T-helper 1 cell treated with Interleukin-12 subunit alpha and Interleukin-12 subunit beta and Interleukin-4 antibody, amounts not matched to agents 30 μg/mL and 1 μg/mL, for 36 hours (primary cell): ENCODE results near the gene FASTKD3.
"Not testable (repeated sequence)": the region's sequence is repeated elsewhere in the genome, so short reads cannot be mapped to it uniquely, and the experiment has no call there.

Source experiments
- H3K27ac Mint-ChIP-seq: one replicate; pipeline ENCODE4 v1.8.0; 2021; ENCODE audit warnings: mild to moderate bottlenecking, mixed read lengths
- H3K27me3 Mint-ChIP-seq: one replicate; pipeline ENCODE4 v1.8.0; 2021; ENCODE audit warnings: low read depth, mixed read lengths
- H3K36me3 Mint-ChIP-seq: one replicate; pipeline ENCODE4 v1.8.0; 2021; ENCODE audit warnings: low read depth, mixed read lengths
- H3K4me1 Mint-ChIP-seq: one replicate; pipeline ENCODE4 v1.8.0; 2021; ENCODE audit warnings: low read depth, mixed read lengths
- H3K4me3 Mint-ChIP-seq: one replicate; pipeline ENCODE4 v1.8.0; 2021; ENCODE audit warnings: mild to moderate bottlenecking, moderate library complexity, mixed read lengths
- H3K9me3 Mint-ChIP-seq: one replicate; pipeline ENCODE4 v1.8.0; 2021; ENCODE audit warnings: mixed read lengths

Gene FASTKD3

GRCh38 chr5:7868773-7869473 lies at the start of gene FASTKD3, which contains the start of gene MTRR:
TSS of gene FASTKD3 (minus strand) at chr5:7869031. CDS start at chr5:7868083, 948 bp downstream.
TSS of gene MTRR (plus strand) at chr5:7869148. CDS start at chr5:7870795, 1,647 bp downstream.
- peak within 1 kb of the TSS; percentile 94 for H3K4me3 Mint-ChIP-seq
- peaks cover 58% of the 10 kb centered on the region for H3K4me1 Mint-ChIP-seq
- peaks cover 38% of the 10 kb centered on the region for H3K36me3 Mint-ChIP-seq
- no peaks in the 10 kb centered on the region for H3K27me3 Mint-ChIP-seq
- peak within 1 kb of the TSS; percentile 81 for H3K27ac Mint-ChIP-seq
- no peaks in the 10 kb centered on the region for H3K9me3 Mint-ChIP-seq

GRCh38 chr5:7917130-7918123 lies 48.6 kb upstream of the FASTKD3 start:
- Mint-ChIP-seq H3K4me1 (no peaks in the 10 kb centered on the region), H3K36me3 (peaks cover 3% of the 10 kb centered on the region), H3K4me3 (no peak overlapping the region), H3K27me3 (peaks cover 7% of the 10 kb centered on the region), H3K27ac (no peak overlapping the region), H3K9me3 (peaks cover 9% of the 10 kb centered on the region)

- peaks cover 12% of the 10 kb centered on the region for H3K9me3 Mint-ChIP-seq
- peaks cover 6% of the 10 kb centered on the region for H3K36me3 Mint-ChIP-seq
- no peak overlapping the region for H3K27ac Mint-ChIP-seq
- no peak overlapping the region for H3K4me3 Mint-ChIP-seq
- H3K27me3 Mint-ChIP-seq = peaks cover 7% of the 10 kb centered on the region
- H3K4me1 Mint-ChIP-seq = no peaks in the 10 kb centered on the region
These were observed 47.5 kb upstream of the FASTKD3 start for GRCh38 chr5:7916171-7916804.

GRCh38 chr5:7911429-7911771 lies 42.6 kb upstream of the FASTKD3 start:
- not testable (repeated sequence) for H3K4me3 Mint-ChIP-seq, H3K4me1 Mint-ChIP-seq, H3K27ac Mint-ChIP-seq, H3K27me3 Mint-ChIP-seq
- peaks cover 36% of the 10 kb centered on the region for H3K36me3 Mint-ChIP-seq
- peaks cover 36% of the 10 kb centered on the region for H3K9me3 Mint-ChIP-seq

GRCh38 chr5:7910738-7911428 lies 42.1 kb upstream of the FASTKD3 start:
- Mint-ChIP-seq H3K36me3 (peaks cover 37% of the 10 kb centered on the region), H3K27me3 (peaks cover 3% of the 10 kb centered on the region), H3K9me3 (peaks cover 36% of the 10 kb centered on the region), H3K4me3 (no peak overlapping the region), H3K27ac (no peak overlapping the region), H3K4me1 (no peaks in the 10 kb centered on the region)

GRCh38 chr5:7908317-7908716 lies 39.5 kb upstream of the FASTKD3 start:
- Mint-ChIP-seq H3K4me1 (peaks cover 5% of the 10 kb centered on the region), H3K4me3 (no peak overlapping the region), H3K27me3 (no peaks in the 10 kb centered on the region), H3K36me3 (peaks cover 58% of the 10 kb centered on the region), H3K27ac (no peak overlapping the region), H3K9me3 (peaks cover 36% of the 10 kb centered on the region)

- Mint-ChIP-seq H3K27me3 (no peaks in the 10 kb centered on the region), H3K36me3 (peaks cover 60% of the 10 kb centered on the region), H3K27ac (no peak overlapping the region), H3K9me3 (peaks cover 29% of the 10 kb centered on the region), H3K4me1 (peaks cover 5% of the 10 kb centered on the region), H3K4me3 (no peak overlapping the region)
These were observed 38.8 kb upstream of the FASTKD3 start for GRCh38 chr5:7907612-7908011.

- peaks cover 68% of the 10 kb centered on the region for H3K36me3 Mint-ChIP-seq
- H3K27ac Mint-ChIP-seq = no peak overlapping the region
- no peak overlapping the region for H3K4me3 Mint-ChIP-seq
- peaks cover 14% of the 10 kb centered on the region for H3K9me3 Mint-ChIP-seq
- no peaks in the 10 kb centered on the region for H3K27me3 Mint-ChIP-seq
- peaks cover 11% of the 10 kb centered on the region for H3K4me1 Mint-ChIP-seq
These were observed 35.3 kb upstream of the FASTKD3 start for GRCh38 chr5:7904170-7904569.

- Mint-ChIP-seq H3K4me3 (no peak overlapping the region), H3K4me1 (peaks cover 11% of the 10 kb centered on the region), H3K27ac (no peak overlapping the region), H3K36me3 (peaks cover 68% of the 10 kb centered on the region), H3K27me3 (no peaks in the 10 kb centered on the region), H3K9me3 (peaks cover 4% of the 10 kb centered on the region)
These were observed 34.1 kb upstream of the FASTKD3 start for GRCh38 chr5:7902666-7903625.

- no peaks in the 10 kb centered on the region for H3K27me3 Mint-ChIP-seq
These were observed 33.4 kb upstream of the FASTKD3 start for GRCh38 chr5:7902201-7902600.

GRCh38 chr5:7897014-7897600 lies 28.3 kb upstream of the FASTKD3 start:
- no peak overlapping the region for H3K4me3 Mint-ChIP-seq
- no peaks in the 10 kb centered on the region for H3K9me3 Mint-ChIP-seq
- H3K27ac Mint-ChIP-seq = no peak overlapping the region
- H3K27me3 Mint-ChIP-seq = no peaks in the 10 kb centered on the region
- peaks cover 13% of the 10 kb centered on the region for H3K4me1 Mint-ChIP-seq
- H3K36me3 Mint-ChIP-seq = peaks cover 69% of the 10 kb centered on the region

More at GRCh38 chr5:7902201-7902600, 33.4 kb upstream of the FASTKD3 start:
- Mint-ChIP-seq H3K4me1 (peaks cover 11% of the 10 kb centered on the region), H3K36me3 (peaks cover 65% of the 10 kb centered on the region), H3K27ac (no peak overlapping the region), H3K4me3 (no peak overlapping the region), H3K9me3 (no peaks in the 10 kb centered on the region)

- Mint-ChIP-seq H3K9me3 (no peaks in the 10 kb centered on the region), H3K36me3 (peaks cover 62% of the 10 kb centered on the region), H3K27ac (peak overlapping the region; percentile 41), H3K4me1 (peaks cover 12% of the 10 kb centered on the region), H3K27me3 (no peaks in the 10 kb centered on the region), H3K4me3 (no peak overlapping the region)
These were observed 26.0 kb upstream of the FASTKD3 start for GRCh38 chr5:7894860-7895259.

GRCh38 chr5:7894439-7894838 lies 25.6 kb upstream of the FASTKD3 start:
- Mint-ChIP-seq H3K4me1 (peaks cover 12% of the 10 kb centered on the region), H3K27me3 (no peaks in the 10 kb centered on the region), H3K9me3 (no peaks in the 10 kb centered on the region), H3K4me3 (no peak overlapping the region), H3K36me3 (peaks cover 60% of the 10 kb centered on the region), H3K27ac (peak overlapping the region; percentile 41)
